Loucy (cell line): ENCODE measurements around the gene PLET1.

Source experiments
- H2AFZ ChIP-seq: fragments of 200-600 bp; sonication (generic); 2 replicates; pipeline ENCODE4 v1.6.0; 2016; ENCODE audit warnings: antibody characterized with exemption, mild to moderate bottlenecking, low read length, moderate library complexity
- H3F3A ChIP-seq: fragments of 200-600 bp; 2 replicates; pipeline ENCODE4 v1.6.0; 2016; ENCODE audit warnings: antibody characterized with exemption, low read depth, mild to moderate bottlenecking
- H3K27me3 ChIP-seq: fragments of 200-600 bp; sonication (generic); 2 replicates; pipeline ENCODE4 v1.6.1; 2014; ENCODE audit warnings: low read length, mild to moderate bottlenecking; ENCODE audit not compliant: insufficient read depth, poor library complexity, severe bottlenecking
- H3K36me3 ChIP-seq: fragments of 200-600 bp; sonication (generic); 2 replicates; pipeline ENCODE4 v1.6.1; 2016; ENCODE audit warnings: low read length; ENCODE audit not compliant: insufficient read depth
- H3K4me1 ChIP-seq: fragments of 200-600 bp; sonication (generic); 2 replicates; pipeline ENCODE4 v1.5.1; 2014; ENCODE audit warnings: low read length, mild to moderate bottlenecking; ENCODE audit not compliant: insufficient read depth, poor library complexity, severe bottlenecking
- H3K4me2 ChIP-seq: fragments of 200-600 bp; sonication (generic); 2 replicates; pipeline ENCODE4 v1.6.0; 2014; ENCODE audit warnings: antibody characterized with exemption, low read length, low read depth, mild to moderate bottlenecking; ENCODE audit not compliant: poor library complexity, severe bottlenecking
- H3K4me3 ChIP-seq: fragments of 200-600 bp; sonication (generic); 2 replicates; pipeline ENCODE4 v1.5.1; 2014; ENCODE audit warnings: low read length, mild to moderate bottlenecking, mixed read lengths; ENCODE audit not compliant: poor library complexity, severe bottlenecking
- H3K79me2 ChIP-seq: fragments of 200-600 bp; sonication (generic); 2 replicates; pipeline ENCODE4 v1.6.1; 2014; ENCODE audit warnings: low read length; ENCODE audit not compliant: insufficient read depth
- H3K9ac ChIP-seq: fragments of 200-600 bp; sonication (generic); 2 replicates; pipeline ENCODE4 v1.6.0; 2014; ENCODE audit warnings: mild to moderate bottlenecking, low read depth, low read length, moderate library complexity; ENCODE audit not compliant: poor library complexity, severe bottlenecking
- H3K9me2 ChIP-seq: fragments of 200-600 bp; sonication (generic); replicated peaks from 2 replicates; pipeline ENCODE4 v1.6.1; 2016; ENCODE audit warnings: low read depth, low read length, mixed read lengths
- H3K9me3 ChIP-seq: fragments of 200-600 bp; sonication (generic); 2 replicates; pipeline ENCODE4 v1.6.1; 2014; ENCODE audit warnings: mild to moderate bottlenecking, antibody characterized with exemption, low read length, low read depth; ENCODE audit not compliant: insufficient read depth
- H4K20me1 ChIP-seq: fragments of 200-600 bp; sonication (generic); 2 replicates; pipeline ENCODE4 v1.6.0; 2014; ENCODE audit warnings: antibody characterized with exemption, low read length, mild to moderate bottlenecking; ENCODE audit not compliant: insufficient read depth, poor library complexity, severe bottlenecking
- EZH2phosphoT487 ChIP-seq: fragments of 200-600 bp; IDR thresholded peaks from 2 replicates; pipeline ENCODE4 v1.6.1; 2018; ENCODE audit warnings: antibody characterized with exemption, mild to moderate bottlenecking, moderate library complexity, borderline replicate concordance
- TF ChIP-seq, protein P1 (sequence below): fragments of 200-600 bp; sonication (generic); conservative IDR thresholded peaks from 2 replicates; pipeline ENCODE4 v1.5.1; 2014; ENCODE audit warnings: mild to moderate bottlenecking, antibody characterized with exemption, low read length

PLET1 gene

DNA sequence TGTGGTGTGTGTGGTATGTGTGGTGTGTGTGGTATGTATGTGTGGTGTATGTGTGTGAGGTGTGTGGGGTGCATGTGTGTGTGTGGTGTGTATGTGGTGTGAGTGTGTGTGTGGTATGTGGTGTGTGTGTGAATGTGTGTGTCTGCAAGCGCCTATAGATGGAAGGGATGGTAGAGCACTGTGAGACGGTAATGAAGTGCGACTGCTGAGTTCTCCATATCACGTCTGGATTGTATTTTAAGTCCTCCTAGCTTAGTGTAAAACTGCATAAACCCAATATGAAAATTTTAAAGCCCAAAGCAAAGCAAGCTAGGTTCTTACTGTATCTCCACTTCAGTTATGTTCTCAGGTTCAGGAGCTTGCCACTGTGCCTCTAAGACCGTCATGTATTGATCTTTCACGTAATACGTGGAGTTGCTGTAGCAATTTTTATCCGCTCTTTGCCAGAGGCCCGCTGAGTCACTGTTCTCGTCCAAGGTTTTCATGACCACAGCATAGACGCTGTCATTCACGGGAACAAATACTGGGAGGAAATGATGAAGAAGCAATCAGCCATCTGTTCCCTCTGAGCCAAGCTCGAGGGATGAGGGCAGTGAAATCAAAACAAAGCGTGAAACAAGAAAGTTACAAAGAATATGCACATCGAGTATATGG, 5.5 kb downstream of the PLET1 start:
- H3K9me3 ChIP-seq: no peaks in the 10 kb centered on the region
- no peak overlapping the region for H3K9ac ChIP-seq
- H3K4me2 ChIP-seq: no peak overlapping the region
- no peaks in the 10 kb centered on the region for H3K79me2 ChIP-seq
- H3F3A ChIP-seq: no peaks in the 10 kb centered on the region
- H3K9me2 ChIP-seq: no peaks in the 10 kb centered on the region
- H4K20me1 ChIP-seq: no peaks in the 10 kb centered on the region
- H3K4me3 ChIP-seq: no peak overlapping the region
- H2AFZ ChIP-seq: no peak overlapping the region
- no peaks in the 10 kb centered on the region for H3K27me3 ChIP-seq
- H3K4me1 ChIP-seq: no peaks in the 10 kb centered on the region
- H3K36me3 ChIP-seq: no peaks in the 10 kb centered on the region
- TF ChIP-seq, protein P1, sequence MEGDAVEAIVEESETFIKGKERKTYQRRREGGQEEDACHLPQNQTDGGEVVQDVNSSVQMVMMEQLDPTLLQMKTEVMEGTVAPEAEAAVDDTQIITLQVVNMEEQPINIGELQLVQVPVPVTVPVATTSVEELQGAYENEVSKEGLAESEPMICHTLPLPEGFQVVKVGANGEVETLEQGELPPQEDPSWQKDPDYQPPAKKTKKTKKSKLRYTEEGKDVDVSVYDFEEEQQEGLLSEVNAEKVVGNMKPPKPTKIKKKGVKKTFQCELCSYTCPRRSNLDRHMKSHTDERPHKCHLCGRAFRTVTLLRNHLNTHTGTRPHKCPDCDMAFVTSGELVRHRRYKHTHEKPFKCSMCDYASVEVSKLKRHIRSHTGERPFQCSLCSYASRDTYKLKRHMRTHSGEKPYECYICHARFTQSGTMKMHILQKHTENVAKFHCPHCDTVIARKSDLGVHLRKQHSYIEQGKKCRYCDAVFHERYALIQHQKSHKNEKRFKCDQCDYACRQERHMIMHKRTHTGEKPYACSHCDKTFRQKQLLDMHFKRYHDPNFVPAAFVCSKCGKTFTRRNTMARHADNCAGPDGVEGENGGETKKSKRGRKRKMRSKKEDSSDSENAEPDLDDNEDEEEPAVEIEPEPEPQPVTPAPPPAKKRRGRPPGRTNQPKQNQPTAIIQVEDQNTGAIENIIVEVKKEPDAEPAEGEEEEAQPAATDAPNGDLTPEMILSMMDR: no peak
- TF ChIP-seq EZH2phosphoT487: no peak

DNA sequence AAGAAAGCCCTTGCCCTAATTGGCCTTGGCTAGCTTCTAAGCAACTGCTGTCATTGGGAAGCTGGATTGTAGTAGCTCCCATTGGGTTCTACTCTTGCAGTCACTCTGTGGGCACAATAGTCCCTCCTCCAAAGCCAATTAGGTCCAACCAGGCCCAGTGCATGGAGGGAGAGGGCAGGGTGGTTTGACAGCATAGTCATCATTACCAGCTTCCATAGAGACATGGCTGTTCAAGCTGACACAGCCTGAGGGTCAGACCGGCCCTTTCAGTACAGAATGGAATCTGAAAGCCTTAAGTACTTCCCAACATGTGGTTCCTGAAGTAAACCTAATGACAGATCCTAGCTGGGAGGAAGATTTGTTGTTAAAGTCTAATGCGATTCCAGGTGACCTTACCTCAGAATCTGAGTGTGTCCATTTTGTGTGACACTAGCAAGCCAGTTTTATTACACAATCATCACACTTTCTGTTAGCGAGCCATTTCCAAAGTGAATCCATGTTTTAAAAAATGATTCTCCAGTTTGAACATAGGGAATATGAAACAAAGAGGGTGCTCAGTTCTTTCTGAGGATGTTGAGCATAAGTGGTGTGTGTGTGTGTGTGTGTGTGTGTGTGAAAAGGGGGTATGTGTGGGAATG, 6.9 kb downstream of the PLET1 start:
- Histone ChIP-seq H3K79me2 (no peaks in the 10 kb centered on the region), H3K4me3 (no peak overlapping the region), H3K9me2 (no peaks in the 10 kb centered on the region), H3K4me1 (no peaks in the 10 kb centered on the region), H2AFZ (no peak overlapping the region), H3K36me3 (no peaks in the 10 kb centered on the region), H3K9me3 (no peaks in the 10 kb centered on the region), H4K20me1 (no peaks in the 10 kb centered on the region), H3K4me2 (no peak overlapping the region), H3K27me3 (no peaks in the 10 kb centered on the region), H3K9ac (no peak overlapping the region), H3F3A (no peaks in the 10 kb centered on the region)
- TF ChIP-seq, protein P1: no peak
- no peak for TF ChIP-seq EZH2phosphoT487

DNA sequence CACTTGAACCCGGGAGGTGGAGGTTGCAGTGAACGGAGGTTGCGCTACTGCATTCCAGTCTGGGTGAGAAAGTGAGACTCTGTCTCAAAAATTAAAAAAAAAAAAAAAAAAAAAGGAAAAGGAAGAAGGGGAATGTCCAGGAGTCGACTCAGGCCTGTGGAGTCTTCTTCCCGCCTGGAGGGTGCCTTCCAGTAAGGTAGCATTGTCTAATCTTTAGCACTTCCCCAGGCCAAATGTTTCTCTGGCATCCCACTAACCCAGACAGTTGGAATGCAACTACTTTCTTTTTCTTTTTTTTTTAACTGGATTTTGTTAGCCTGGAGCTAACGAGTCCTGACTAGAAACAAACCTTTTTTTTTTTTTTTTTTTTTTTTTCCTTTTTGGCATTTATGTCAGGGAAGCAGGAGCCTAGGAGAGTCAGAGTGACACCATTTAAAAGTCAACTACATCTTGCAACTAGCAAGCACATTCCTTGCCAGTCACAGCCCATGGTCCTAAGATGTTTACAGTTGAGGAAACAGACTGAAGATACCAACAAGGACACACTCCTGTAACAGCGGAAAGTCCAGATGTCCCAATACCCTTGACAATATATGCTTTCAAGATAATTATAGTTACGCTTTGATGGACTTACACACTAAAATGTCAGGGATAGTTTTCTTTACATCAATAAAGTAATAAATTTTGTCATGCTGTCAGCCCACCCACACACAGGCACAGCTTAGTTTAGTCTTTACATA, 10.6 kb downstream of the PLET1 start:
- Histone ChIP-seq H3K9me2 (no peaks in the 10 kb centered on the region), H3K27me3 (no peaks in the 10 kb centered on the region), H3K4me2 (no peak overlapping the region), H2AFZ (no peak overlapping the region), H3K4me1 (no peaks in the 10 kb centered on the region), H3K9ac (no peak overlapping the region), H3K4me3 (no peak overlapping the region), H3K9me3 (no peaks in the 10 kb centered on the region), H4K20me1 (no peaks in the 10 kb centered on the region), H3K36me3 (no peaks in the 10 kb centered on the region), H3K79me2 (no peaks in the 10 kb centered on the region), H3F3A (no peaks in the 10 kb centered on the region)
- TF ChIP-seq, protein P1: no peak
- TF ChIP-seq EZH2phosphoT487: no peak
